Measurements from ENCODE around the gene PHLDB2. TPM values are rescaled to one million over a fixed set of nuclear protein-coding genes. Genes with fewer than 3 reads are reported as not detected.

PHLDB2 gene
- total and polyA plus RNA-seq, 12 donors: 6.2 to 39.6 (median 13.9) TPM

DNA sequence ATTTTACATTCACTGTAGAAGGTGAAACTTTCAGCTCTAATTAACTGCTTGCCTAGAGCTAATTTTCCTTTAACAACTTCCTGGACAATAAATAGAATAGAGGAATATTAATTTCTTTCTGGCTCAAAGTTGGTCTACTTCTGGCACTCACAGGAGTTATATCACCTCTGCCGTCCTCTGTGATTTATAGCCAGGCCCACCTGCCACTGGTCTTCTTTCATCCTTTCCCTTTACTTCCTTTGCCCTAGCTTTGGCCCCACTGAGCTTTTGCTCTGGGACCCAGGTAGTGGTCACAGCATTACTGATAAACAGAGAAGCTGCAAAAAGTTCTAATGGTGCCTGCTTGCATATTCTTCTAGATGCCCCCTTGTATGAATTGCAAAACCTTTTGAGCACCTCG lies 70.4 kb downstream of the PHLDB2 start:
- Histone ChIP-seq H3K4me3 (no peak overlapping the region), H3K9me3 (replicated peaks in 1 of 3) (no peaks in the 10 kb centered on the region), H3K27ac (no peak overlapping the region), H3K36me3 (replicated peaks in 1 of 2) (no peaks in the 10 kb centered on the region), H3K27me3 (no peaks in the 10 kb centered on the region), H3K4me1 (replicated peaks in 1 of 2) (no peaks in the 10 kb centered on the region)
- intact Hi-C loops (cut with DNase I): no loop called here
- 78 to 96% (median 84%) methylated on average over 2 of the region's 2 CpGs for WGBS, 4 donors
- TF ChIP-seq, protein P1, sequence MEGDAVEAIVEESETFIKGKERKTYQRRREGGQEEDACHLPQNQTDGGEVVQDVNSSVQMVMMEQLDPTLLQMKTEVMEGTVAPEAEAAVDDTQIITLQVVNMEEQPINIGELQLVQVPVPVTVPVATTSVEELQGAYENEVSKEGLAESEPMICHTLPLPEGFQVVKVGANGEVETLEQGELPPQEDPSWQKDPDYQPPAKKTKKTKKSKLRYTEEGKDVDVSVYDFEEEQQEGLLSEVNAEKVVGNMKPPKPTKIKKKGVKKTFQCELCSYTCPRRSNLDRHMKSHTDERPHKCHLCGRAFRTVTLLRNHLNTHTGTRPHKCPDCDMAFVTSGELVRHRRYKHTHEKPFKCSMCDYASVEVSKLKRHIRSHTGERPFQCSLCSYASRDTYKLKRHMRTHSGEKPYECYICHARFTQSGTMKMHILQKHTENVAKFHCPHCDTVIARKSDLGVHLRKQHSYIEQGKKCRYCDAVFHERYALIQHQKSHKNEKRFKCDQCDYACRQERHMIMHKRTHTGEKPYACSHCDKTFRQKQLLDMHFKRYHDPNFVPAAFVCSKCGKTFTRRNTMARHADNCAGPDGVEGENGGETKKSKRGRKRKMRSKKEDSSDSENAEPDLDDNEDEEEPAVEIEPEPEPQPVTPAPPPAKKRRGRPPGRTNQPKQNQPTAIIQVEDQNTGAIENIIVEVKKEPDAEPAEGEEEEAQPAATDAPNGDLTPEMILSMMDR (IDR thresholded peaks at IDR 0.05): no peak
- no peak for DNase-seq

DNA sequence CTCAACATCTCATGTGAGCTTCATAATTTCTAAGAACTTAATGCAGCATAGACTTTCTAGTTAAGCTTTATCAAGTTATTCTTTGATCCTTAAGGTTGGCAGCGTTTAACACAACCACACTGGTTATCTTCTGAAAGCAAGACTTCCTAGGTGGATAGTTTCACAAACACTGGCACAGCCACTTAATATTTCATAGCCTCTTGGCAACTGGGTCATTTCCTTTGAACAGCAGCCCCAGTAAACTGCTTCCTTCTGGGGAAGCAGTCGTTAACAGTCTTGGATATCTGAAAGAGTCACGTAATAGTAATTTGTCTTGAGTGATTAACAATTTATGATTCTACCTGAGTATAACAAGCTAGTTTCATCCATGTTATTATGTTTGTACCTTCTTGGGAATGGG lies 73.9 kb downstream of the PHLDB2 start:
- 56 to 86% (median 65%) methylated on average over 3 of the region's 3 CpGs for WGBS, 4 donors
- intact Hi-C loops (cut with DNase I): no loop called here
- H3K27ac ChIP-seq: no peak overlapping the region

DNA sequence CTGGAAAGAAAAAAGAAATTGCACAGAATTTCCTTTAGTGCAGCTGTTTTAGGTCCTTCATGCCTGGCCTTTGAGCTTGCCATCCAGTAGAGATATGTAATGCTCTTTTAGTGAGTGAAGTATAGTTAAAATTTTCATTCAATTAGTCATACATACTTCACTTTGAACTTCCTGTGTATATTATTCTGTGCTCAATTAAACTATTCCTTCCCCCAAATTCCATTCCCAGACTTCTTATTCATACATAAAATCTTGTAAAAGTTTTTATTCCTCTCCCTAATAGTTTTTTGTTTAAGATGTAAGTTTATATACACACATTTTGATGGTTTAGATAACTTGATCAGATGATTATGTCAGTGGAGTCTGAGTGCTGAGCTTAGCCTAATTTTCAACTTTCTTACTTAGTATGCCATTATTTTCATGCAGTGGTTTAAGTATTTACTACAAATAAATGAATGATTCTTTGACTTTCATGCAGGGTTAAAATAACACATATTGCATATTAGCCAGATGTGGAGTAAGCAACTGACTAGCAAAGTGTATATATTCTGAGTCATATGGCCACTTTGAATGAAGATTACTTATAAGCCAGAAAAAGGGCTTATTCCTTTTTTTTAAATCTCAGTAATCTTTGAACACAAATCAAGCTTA lies 77.3 kb downstream of the PHLDB2 start:
- Histone ChIP-seq H3K4me1 (replicated peaks in 1 of 2) (no peaks in the 10 kb centered on the region), H3K27me3 (no peaks in the 10 kb centered on the region), H3K36me3 (replicated peaks in 1 of 2) (no peaks in the 10 kb centered on the region), H3K27ac (no peak overlapping the region), H3K9me3 (replicated peaks in 1 of 3) (no peaks in the 10 kb centered on the region), H3K4me3 (no peak overlapping the region)
- TF ChIP-seq POLR2A (IDR thresholded peaks at IDR 0.05): no peak
- TF ChIP-seq, protein P1 (IDR thresholded peaks at IDR 0.05): no peak
- no peak for DNase-seq
- intact Hi-C loops (cut with DNase I): no loop called here

More for the DNA sequence above, 73.9 kb downstream of the PHLDB2 start:
- TF ChIP-seq, protein P1 (IDR thresholded peaks at IDR 0.05): no peak
- TF ChIP-seq POLR2A (IDR thresholded peaks at IDR 0.05): no peak
- DNase-seq: no peak
- Histone ChIP-seq H3K27me3 (no peaks in the 10 kb centered on the region), H3K9me3 (replicated peaks in 1 of 3) (no peaks in the 10 kb centered on the region), H3K4me3 (no peak overlapping the region), H3K36me3 (replicated peaks in 1 of 2) (no peaks in the 10 kb centered on the region), H3K4me1 (replicated peaks in 1 of 2) (no peaks in the 10 kb centered on the region)

DNA sequence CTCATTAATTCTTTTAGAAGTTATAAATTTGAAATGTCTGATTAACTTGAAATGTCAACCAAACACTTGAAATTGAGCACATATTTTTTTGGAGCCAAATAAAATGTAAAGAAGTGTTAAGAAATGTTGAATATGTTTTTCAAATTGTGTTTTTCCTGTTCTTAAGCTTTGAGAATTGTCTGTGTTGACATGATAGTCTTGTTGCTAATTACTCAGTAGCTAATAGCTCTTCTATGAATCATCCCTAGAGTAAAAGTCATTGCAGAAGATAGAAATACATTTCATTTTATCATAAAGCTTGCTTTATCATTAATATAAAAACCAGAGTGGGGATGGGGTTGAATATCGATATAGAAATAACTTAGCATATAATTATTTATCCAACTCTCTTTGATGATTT lies 77.9 kb downstream of the PHLDB2 start:
- TF ChIP-seq, protein P1 (IDR thresholded peaks at IDR 0.05): no peak
- TF ChIP-seq POLR2A (IDR thresholded peaks at IDR 0.05): no peak
- no peak for DNase-seq
- H3K4me1 ChIP-seq (replicated peaks in 1 of 2): no peaks in the 10 kb centered on the region
- no peaks in the 10 kb centered on the region for H3K9me3 ChIP-seq (replicated peaks in 1 of 3)
- intact Hi-C loops (cut with DNase I): no loop called here
- no peak overlapping the region for H3K27ac ChIP-seq
- H3K4me3 ChIP-seq: no peak overlapping the region
- no peaks in the 10 kb centered on the region for H3K27me3 ChIP-seq
- no peaks in the 10 kb centered on the region for H3K36me3 ChIP-seq (replicated peaks in 1 of 2)
- WGBS, 4 donors: 93 to 97% (median 94%) methylated on average over 1 of the region's 1 CpG
